Measurements from ENCODE around the gene PCDHGA7.
"Not testable (repeated sequence)": the region's sequence is repeated elsewhere in the genome, so short reads cannot be mapped to it uniquely, and the experiment has no call there.

Gene PCDHGA7

GRCh38 chr5:141382469-141383294 lies at the start of gene PCDHGA7:
Gene PCDHGA7, plus strand, starts transcription at chr5:141382742. Its CDS starts 158 bp downstream, at chr5:141382900.
- DNase-seq: peak; percentile 52

DNA sequence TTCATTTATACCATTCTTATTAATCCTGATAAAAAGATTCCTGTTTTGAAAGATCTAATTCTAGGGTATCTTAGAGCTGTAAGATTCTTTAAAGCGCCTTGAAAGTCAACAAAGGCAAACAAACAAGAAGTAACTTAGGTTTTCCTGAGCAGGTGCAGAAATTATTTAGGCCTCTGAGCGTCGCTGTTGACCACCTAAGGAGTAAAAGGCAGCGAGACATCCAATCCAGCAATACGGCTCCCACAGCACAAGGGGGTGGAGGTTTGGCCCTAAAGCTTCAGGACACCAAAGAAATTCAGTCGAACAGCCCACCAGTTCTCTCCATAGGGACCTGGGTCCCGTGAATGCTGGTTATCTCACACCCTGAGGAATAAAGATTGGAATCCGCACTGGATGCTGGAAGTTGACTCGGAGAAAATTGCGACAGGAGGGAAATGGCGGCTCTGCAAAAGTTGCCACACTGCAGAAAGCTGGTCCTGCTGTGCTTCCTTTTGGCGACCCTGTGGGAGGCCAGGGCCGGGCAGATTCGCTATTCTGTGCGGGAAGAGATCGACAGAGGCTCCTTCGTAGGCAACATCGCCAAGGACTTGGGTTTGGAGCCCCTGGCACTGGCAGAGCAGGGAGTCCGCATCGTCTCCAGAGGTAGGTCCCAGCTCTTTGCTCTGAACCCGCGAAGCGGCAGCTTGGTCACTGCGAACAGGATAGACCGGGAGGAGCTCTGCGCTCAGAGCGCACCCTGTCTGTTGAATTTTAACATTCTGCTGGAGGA lies 43.8 kb upstream of the PCDHGA7 start, which contains the start of gene PCDHGA2:
TSS of gene PCDHGA2 (plus strand) at position 223 of the 769 bp plus-strand sequence.
- peak; percentile 56 for DNase-seq

DNA sequence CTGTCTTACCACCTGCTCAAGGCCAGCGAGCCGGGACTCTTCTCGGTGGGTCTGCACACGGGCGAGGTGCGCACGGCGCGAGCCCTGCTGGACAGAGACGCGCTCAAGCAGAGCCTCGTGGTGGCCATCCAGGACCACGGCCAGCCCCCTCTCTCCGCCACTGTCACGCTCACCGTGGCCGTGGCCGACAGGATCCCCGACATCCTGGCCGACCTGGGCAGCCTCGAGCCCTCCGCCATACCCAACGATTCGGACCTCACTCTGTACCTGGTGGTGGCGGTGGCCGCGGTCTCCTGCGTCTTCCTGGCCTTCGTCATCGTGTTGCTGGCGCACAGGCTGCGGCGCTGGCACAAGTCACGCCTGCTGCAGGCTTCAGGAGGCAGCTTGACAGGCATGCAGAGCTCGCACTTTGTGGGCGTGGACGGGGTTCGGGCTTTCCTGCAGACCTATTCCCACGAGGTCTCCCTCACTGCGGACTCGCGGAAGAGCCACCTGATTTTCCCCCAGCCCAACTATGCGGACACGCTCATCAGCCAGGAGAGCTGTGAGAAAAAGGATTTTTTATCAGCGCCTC lies 41.7 kb upstream of the PCDHGA7 start:
- not testable (repeated sequence) for DNase-seq

- DNase-seq: no peak
These were observed 39.8 kb upstream of the PCDHGA7 start for GRCh38 chr5:141342773-141343172.

GRCh38 chr5:141343242-141343952 lies 39.1 kb upstream of the PCDHGA7 start, which contains the start of gene PCDHGA3:
Gene PCDHGA3, plus strand, starts transcription at chr5:141343829. Its CDS starts 205 bp downstream, at chr5:141344034.
- DNase-seq: peak; percentile 60

DNA sequence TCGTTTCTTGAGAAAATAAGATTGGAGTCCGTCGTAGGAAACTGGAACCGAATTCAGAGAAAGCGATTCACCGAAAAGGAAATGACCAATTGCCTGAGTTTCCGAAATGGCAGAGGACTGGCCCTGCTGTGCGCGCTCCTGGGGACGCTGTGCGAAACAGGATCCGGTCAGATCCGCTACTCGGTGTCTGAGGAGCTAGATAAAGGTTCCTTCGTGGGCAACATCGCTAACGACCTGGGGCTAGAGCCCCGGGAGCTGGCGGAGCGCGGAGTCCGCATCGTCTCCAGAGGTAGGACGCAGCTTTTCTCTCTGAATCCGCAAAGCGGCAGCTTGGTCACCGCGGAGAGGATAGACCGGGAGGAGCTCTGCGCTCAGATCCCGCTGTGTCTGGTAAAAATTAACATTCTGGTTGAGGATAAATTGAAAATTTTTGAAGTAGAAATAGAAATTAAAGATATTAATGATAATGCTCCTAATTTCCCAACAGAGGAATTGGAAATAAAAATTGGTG lies 38.5 kb upstream of the PCDHGA7 start:
- DNase-seq: no peak

- no peak for DNase-seq
These were observed 37.2 kb upstream of the PCDHGA7 start for GRCh38 chr5:141345327-141345726.

DNA sequence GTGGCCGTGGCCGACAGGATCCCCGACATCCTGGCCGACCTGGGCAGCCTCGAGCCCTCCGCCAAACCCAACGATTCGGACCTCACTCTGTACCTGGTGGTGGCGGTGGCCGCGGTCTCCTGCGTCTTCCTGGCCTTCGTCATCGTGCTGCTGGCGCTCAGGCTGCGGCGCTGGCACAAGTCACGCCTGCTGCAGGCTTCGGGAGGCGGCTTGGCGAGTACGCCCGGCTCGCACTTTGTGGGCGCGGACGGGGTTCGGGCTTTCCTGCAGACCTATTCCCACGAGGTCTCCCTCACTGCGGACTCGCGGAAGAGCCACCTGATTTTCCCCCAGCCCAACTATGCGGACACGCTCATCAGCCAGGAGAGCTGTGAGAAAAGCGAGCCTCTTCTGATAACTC lies 36.5 kb upstream of the PCDHGA7 start:
- DNase-seq: not testable (repeated sequence)

GRCh38 chr5:141349917-141350619 lies 32.5 kb upstream of the PCDHGA7 start, which contains the start of gene PCDHGB1:
Gene PCDHGB1, plus strand, starts transcription at chr5:141350099. Its CDS starts 162 bp downstream, at chr5:141350261.
- DNase-seq: peak; percentile 53

DNA sequence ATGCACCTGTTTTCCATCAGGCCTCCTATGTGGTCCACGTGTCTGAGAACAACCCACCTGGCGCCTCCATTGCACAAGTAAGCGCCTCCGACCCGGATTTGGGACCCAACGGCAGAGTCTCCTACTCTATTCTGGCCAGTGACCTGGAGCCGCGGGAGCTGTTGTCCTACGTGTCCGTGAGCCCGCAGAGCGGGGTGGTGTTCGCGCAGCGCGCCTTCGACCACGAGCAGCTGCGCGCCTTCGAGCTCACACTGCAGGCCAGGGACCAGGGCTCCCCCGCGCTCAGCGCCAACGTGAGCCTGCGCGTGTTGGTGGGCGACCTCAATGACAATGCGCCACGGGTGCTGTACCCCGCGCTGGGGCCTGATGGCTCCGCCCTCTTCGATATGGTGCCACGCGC lies 31.0 kb upstream of the PCDHGA7 start:
- no peak for DNase-seq

DNA sequence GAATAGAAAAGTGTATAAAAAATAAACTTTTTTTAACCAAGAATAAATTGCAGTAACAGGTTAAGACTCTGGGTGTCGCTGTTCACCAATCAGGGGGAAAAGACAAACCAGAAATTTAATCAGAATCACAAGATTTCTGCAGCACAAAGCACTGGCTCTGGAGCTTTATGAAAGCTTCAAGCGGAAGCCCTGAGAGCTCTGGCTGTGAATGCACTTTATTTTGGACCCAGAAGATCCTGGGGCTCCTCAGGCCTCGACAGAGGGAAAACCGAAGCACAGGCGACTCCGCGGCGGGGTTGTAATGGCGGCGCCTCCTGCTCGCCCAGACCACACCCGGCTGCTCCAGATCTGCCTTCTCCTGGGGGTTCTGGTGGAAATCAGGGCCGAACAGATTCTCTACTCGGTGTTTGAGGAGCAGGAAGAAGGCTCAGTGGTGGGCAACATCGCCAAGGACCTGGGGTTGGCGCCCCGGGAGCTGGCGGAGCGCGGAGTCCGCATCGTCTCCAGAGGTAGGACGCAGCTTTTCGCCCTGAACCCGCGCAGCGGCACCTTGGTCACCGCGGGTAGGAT lies 27.6 kb upstream of the PCDHGA7 start, which contains the start of gene PCDHGA4:
TSS of gene PCDHGA4 (plus strand) at position 122 of the 570 bp plus-strand sequence. CDS start at position 209, 87 bp downstream.
- DNase-seq: no peak

DNA sequence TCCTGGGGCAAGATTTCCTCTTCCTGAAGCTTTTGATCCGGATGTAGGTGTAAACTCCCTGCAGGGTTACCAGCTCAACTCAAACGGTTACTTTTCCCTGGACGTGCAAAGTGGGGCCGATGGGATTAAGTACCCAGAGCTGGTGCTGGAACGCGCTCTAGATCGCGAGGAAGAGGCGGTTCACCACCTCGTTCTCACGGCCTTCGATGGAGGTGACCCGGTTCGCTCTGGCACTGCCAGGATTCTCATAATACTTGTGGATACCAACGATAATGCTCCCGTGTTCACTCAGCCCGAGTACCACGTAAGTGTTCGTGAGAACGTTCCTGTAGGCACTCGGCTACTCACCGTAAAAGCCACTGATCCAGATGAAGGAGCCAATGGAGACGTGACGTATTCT lies 26.9 kb upstream of the PCDHGA7 start:
- DNase-seq: no peak

- DNase-seq: no peak
These were observed 26.4 kb upstream of the PCDHGA7 start for GRCh38 chr5:141356133-141356532.

- no peak for DNase-seq
These were observed 25.6 kb upstream of the PCDHGA7 start for GRCh38 chr5:141356950-141357349.

DNA sequence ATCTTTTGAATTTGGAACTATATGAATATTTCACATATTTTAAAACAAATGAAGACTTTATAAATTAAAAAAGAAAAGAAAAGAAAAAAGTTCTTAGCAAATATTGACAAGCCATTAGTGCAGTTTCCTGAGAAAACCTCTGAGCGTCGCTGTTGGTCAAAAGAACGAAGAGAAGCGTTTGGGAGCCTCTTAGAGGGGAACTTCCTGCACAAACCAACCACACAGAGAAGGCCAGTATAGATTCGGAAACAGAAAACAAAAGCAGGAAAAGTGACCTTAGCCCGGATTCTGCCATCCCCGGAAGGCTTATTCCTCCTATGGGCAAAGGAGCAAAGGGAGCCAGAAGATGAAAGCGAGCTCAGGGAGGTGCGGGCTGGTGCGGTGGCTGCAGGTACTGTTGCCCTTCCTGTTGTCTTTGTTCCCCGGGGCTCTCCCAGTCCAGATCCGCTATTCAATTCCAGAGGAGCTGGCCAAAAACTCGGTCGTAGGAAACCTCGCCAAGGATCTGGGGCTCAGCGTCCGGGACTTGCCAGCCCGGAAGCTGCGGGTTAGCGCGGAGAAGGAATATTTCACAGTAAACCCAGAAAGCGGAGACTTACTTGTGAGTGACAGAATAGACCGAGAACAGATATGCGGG lies 22.6 kb upstream of the PCDHGA7 start, which contains the start of gene PCDHGB2:
TSS of gene PCDHGB2 (plus strand) at position 205 of the 637 bp plus-strand sequence. CDS start at position 347, 142 bp downstream.
- DNase-seq: peak; percentile 43

- no peak for DNase-seq
These were observed 21.9 kb upstream of the PCDHGA7 start for GRCh38 chr5:141360685-141361084.

GRCh38 chr5:141362719-141363118 lies 19.8 kb upstream of the PCDHGA7 start:
- no peak for DNase-seq

- DNase-seq: peak; percentile 35
These were observed 18.4 kb upstream of the PCDHGA7 start, which contains the start of gene PCDHGA5 for GRCh38 chr5:141363952-141364660. Gene PCDHGA5, plus strand, starts transcription at chr5:141364162. Its CDS starts 169 bp downstream, at chr5:141364331.

Data from fibroblast of skin of right biceps (primary cell).